ENCODE data around the gene PI4KA.
"Not testable (repeated sequence)": the region's sequence is repeated elsewhere in the genome, so short reads cannot be mapped to it uniquely, and the experiment has no call there.

The PI4KA gene

DNA sequence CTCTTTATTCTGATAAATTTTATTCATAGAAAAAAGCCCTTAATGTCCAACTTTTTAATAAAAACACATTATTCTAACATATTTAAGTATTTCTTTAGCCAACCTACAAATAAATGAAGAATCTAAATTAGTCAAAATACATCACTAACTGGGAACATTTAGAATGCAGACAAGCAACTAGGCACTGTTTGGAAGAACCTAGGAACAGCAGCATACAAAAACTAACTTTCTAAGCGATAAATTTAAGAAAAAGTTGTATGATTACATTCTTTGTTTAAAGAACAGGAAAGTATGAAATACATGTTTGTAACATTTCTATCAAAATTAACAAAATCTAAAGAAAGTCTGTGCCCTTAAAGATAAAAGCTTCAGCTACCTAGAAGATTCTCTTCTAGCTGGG lies 35.3 kb downstream of the PI4KA start:
- TF ChIP-seq, protein P1, sequence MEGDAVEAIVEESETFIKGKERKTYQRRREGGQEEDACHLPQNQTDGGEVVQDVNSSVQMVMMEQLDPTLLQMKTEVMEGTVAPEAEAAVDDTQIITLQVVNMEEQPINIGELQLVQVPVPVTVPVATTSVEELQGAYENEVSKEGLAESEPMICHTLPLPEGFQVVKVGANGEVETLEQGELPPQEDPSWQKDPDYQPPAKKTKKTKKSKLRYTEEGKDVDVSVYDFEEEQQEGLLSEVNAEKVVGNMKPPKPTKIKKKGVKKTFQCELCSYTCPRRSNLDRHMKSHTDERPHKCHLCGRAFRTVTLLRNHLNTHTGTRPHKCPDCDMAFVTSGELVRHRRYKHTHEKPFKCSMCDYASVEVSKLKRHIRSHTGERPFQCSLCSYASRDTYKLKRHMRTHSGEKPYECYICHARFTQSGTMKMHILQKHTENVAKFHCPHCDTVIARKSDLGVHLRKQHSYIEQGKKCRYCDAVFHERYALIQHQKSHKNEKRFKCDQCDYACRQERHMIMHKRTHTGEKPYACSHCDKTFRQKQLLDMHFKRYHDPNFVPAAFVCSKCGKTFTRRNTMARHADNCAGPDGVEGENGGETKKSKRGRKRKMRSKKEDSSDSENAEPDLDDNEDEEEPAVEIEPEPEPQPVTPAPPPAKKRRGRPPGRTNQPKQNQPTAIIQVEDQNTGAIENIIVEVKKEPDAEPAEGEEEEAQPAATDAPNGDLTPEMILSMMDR (IDR thresholded peaks at IDR 0.05; ENCODE audit: low read length, missing control alignments): no peak
- DNase-seq (ENCODE audit: low read depth): no peak
- H3K4me3 ChIP-seq (replicated peaks; ENCODE audit: low read depth, low read length): no peak overlapping the region

DNA sequence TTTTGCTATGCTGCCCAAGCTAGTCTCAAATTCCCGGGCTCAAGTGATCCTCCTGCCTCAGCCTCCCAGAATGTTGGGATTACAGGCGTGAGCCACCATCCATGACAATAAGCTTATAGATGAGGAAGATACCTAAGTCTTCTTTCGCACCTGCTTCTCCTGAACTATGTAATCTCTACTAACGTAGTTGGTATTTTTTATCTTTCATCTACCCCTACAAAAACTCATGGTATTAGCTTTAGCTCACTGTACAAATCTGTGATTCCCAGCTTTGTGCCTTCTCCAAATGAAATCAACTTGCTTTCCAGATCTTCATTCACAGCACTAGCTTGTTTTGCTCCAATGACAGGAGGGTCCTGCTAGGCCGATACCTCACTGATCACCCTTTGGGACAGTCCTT lies 36.4 kb downstream of the PI4KA start:
- TF ChIP-seq, protein P1 (IDR thresholded peaks at IDR 0.05; ENCODE audit: low read length, missing control alignments): no peak
- no peak overlapping the region for H3K4me3 ChIP-seq (replicated peaks; ENCODE audit: low read depth, low read length)
- no peak for DNase-seq (ENCODE audit: low read depth)

DNA sequence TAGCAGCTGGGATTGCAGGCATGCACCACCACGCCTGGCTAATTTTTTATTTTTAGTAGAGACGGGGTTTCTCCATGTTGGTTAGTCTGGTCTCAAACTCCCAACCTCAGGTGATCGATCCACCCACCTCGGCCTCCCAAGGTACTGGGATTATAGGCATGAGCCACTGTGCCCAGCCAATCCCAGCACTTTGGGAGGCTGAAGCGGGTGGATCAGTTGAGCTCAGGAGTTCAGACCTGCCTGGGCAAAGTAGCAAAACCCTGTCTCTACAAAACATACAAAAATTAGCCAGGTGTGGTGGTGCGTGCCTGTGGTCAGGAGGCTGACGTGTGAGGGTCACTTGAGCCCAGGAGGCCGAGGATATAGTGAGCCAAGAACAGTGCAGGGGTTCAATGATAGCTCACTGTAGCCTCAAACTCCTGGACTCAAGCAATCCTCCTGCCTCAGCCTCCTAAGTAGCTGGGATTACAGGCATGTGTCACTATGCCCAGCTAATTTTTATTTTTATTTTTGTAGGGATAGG lies 36.8 kb downstream of the PI4KA start:
- DNase-seq (ENCODE audit: low read depth); H3K4me3 ChIP-seq (replicated peaks; ENCODE audit: low read depth, low read length): not testable (repeated sequence)

DNA sequence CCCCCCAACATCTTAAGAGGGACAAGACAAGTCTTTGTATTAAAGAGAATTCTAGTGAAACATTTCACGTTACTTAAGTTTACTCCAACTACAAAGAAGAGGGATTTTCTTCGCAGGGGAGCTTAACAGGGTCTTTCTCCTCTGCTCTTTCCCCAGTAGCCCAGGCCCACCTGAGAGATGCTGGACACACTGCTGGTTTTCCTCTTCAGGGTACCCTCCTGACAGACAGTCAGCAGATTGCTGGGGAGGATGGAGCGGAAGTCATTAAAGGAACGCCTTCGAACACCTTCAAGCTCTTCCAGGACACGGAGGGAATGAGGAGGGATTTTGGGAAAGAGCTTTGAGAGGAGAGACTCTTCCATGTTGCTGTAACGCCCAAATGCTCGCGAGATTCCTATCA lies 39.1 kb downstream of the PI4KA start:
- no peak overlapping the region for H3K4me3 ChIP-seq (replicated peaks; ENCODE audit: low read depth, low read length)
- no peak for DNase-seq (ENCODE audit: low read depth)
- TF ChIP-seq, protein P1 (IDR thresholded peaks at IDR 0.05; ENCODE audit: low read length, missing control alignments): no peak

DNA sequence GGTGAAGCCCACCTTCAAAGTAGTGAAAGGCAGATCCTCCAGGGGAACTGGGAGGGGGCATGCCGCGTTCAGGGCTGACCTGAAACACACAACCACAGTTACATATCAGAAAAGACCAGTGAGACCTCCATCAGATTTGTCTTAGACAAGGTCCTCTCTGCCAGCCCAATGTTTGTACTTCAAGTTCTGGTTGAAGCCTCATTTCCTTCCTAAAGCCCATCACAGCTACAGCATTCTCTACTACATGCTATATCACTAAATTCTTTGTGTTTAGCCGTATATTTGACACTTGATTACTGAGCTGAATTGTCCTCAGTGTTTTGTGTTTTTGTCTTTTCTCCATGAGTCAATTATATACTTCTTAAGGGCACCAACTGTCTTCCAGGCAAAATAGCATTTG lies 40.1 kb downstream of the PI4KA start:
- TF ChIP-seq, protein P1 (IDR thresholded peaks at IDR 0.05; ENCODE audit: low read length, missing control alignments): no peak

DNA sequence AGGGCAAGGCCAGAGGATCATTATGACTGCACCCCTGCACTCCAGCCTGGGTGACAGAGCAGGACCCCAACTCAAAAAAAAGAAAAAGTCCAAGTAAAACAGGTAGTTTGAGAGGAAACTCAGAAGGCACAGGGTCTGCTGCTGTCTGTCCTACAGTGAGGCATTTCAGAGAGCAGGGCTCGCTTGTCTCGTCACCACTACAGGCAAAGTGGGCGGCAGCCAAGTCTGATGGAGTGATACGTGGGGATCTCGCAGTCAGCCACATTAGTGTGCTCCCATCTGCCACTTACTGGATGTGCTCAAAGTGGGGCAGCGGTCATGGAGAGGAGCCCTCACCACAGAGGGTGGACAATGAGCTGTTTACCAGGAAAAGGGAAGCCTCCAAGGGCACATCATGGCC lies 42.1 kb downstream of the PI4KA start:
- TF ChIP-seq, protein P1 (IDR thresholded peaks at IDR 0.05; ENCODE audit: low read length, missing control alignments): no peak
- no peak for DNase-seq (ENCODE audit: low read depth)
- no peak overlapping the region for H3K4me3 ChIP-seq (replicated peaks; ENCODE audit: low read depth, low read length)

More for the DNA sequence above, 40.1 kb downstream of the PI4KA start:
- H3K4me3 ChIP-seq (replicated peaks; ENCODE audit: low read depth, low read length): no peak overlapping the region
- no peak for DNase-seq (ENCODE audit: low read depth)

DNA sequence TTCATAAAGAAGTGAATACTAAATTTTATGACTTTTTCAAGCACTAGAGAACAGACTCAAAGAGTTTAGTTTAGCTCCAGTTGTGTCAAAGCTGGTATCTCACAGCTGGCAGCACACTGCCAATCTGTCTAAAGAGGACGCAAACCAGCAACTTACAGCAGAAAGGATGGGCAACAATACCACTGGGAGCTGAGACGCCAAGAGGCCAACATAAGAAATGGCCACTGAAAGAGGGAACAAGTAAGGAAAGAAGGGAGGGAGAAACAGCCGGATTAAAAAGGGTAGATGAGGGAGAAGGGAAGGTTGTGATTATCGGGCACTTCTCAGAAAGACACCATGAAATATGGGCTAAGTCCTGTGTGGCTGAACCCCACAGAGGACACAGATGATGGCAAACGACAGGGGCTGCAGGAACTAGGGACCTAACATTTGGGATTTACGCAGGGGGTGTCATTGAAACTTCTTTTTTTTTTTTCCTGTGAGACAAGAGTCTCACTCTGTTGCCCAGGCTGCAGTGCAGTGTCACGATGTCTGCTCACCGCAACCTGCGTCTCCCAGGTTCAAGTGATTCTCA lies 43.0 kb downstream of the PI4KA start:
- DNase-seq (ENCODE audit: low read depth): no peak
- TF ChIP-seq, protein P1 (IDR thresholded peaks at IDR 0.05; ENCODE audit: low read length, missing control alignments): no peak
- H3K4me3 ChIP-seq (replicated peaks; ENCODE audit: low read depth, low read length): no peak overlapping the region

Data from fibroblast of pulmonary artery (primary cell).